GM23338 (cell line): Measurements from ENCODE around the gene ETHE1. TPM values are rescaled to one million over a fixed set of nuclear protein-coding genes. Genes with fewer than 3 reads are reported as not detected.

ENCODE experiments used
- ATAC-seq: fragments of 200-7000 bp; cut with Tn5 transposase; 3 replicates; pipeline ENCODE4 v1.9.1; 2020
- DNase-seq: peaks from one replicate; pipeline ENCODE4 v3.0.0-alpha.2; 2015; ENCODE audit warnings: low spot score
- H2AFZ ChIP-seq: fragments of 200-600 bp; sonication (generic); 2 replicates; pipeline ENCODE4 v1.8.0; 2016; ENCODE audit warnings: antibody characterized with exemption, mild to moderate bottlenecking, moderate library complexity
- H3F3A ChIP-seq: fragments of 200-600 bp; sonication (generic); replicated peaks from 2 replicates; pipeline ENCODE4 v1.8.0; 2017; ENCODE audit warnings: antibody characterized with exemption, mixed run types, low read depth
- H3K27ac ChIP-seq: fragments of 200-600 bp; sonication (generic); 2 replicates; pipeline ENCODE4 v1.6.1; 2016; ENCODE audit warnings: low read depth
- H3K27me3 ChIP-seq: fragments of 200-600 bp; sonication (generic); 2 replicates; pipeline ENCODE4 v1.8.0; 2016; ENCODE audit warnings: mild to moderate bottlenecking, mixed run types, moderate library complexity; ENCODE audit not compliant: insufficient read depth
- H3K36me3 ChIP-seq: fragments of 200-600 bp; sonication (generic); 2 replicates; pipeline ENCODE4 v1.8.0; 2016; ENCODE audit warnings: mild to moderate bottlenecking; ENCODE audit not compliant: insufficient read depth
- H3K4me1 ChIP-seq: fragments of 200-600 bp; sonication (generic); 2 replicates; pipeline ENCODE4 v1.8.0; 2016; ENCODE audit warnings: mild to moderate bottlenecking, moderate library complexity; ENCODE audit not compliant: insufficient read depth
- H3K4me2 ChIP-seq: fragments of 200-600 bp; sonication (generic); 2 replicates; pipeline ENCODE4 v1.7.1; 2017; ENCODE audit warnings: mixed run types
- H3K4me3 ChIP-seq: fragments of 200-600 bp; sonication (generic); 2 replicates; pipeline ENCODE4 v1.6.1; 2016; ENCODE audit warnings: mixed run types
- H3K79me2 ChIP-seq: fragments of 200-600 bp; sonication (generic); replicated peaks from 2 replicates; pipeline ENCODE4 v1.8.0; 2017; ENCODE audit warnings: mild to moderate bottlenecking; ENCODE audit not compliant: insufficient read depth
- H3K9me2 ChIP-seq: fragments of 200-600 bp; sonication (generic); 2 replicates; pipeline ENCODE4 v1.8.0; 2017; ENCODE audit not compliant: insufficient read depth
- H4K20me1 ChIP-seq: fragments of 200-600 bp; sonication (generic); replicated peaks from 2 replicates; pipeline ENCODE4 v1.8.0; 2017; ENCODE audit warnings: mild to moderate bottlenecking; ENCODE audit not compliant: insufficient read depth
- H3K27ac Mint-ChIP-seq: 2 replicates; pipeline ENCODE4 v1.8.0; 2020; ENCODE audit warnings: inconsistent platforms, mild to moderate bottlenecking, moderate library complexity, mixed read lengths
- H3K27me3 Mint-ChIP-seq: 3 replicates; pipeline ENCODE4 v1.8.0; 2022; ENCODE audit warnings: low read depth, mild to moderate bottlenecking, moderate library complexity, mixed read lengths, inconsistent platforms; ENCODE audit not compliant: insufficient read depth, poor library complexity
- H3K36me3 Mint-ChIP-seq: 3 replicates; pipeline ENCODE4 v1.8.0; 2021; ENCODE audit warnings: low read depth, mild to moderate bottlenecking, inconsistent platforms, moderate library complexity, mixed read lengths
- H3K4me1 Mint-ChIP-seq: 3 replicates; pipeline ENCODE4 v1.8.0; 2020; ENCODE audit warnings: mild to moderate bottlenecking, inconsistent platforms, mixed read lengths
- H3K4me3 Mint-ChIP-seq: 3 replicates; pipeline ENCODE4 v1.8.0; 2021; ENCODE audit warnings: moderate library complexity, mild to moderate bottlenecking, inconsistent platforms, mixed read lengths
- H3K9me3 Mint-ChIP-seq: 3 replicates; pipeline ENCODE4 v1.8.0; 2020; ENCODE audit warnings: moderate library complexity, mild to moderate bottlenecking, inconsistent platforms, mixed read lengths
- CREB1 ChIP-seq: fragments of 250-450 bp; sonication (Bioruptor Pico); IDR thresholded peaks from 2 replicates; pipeline ENCODE4 v1.5.0; 2020; ENCODE audit warnings: low read depth, mild to moderate bottlenecking, moderate library complexity
- ETS1 ChIP-seq: IDR thresholded peaks from 2 replicates; pipeline ENCODE4 v1.6.1; 2016; ENCODE audit warnings: antibody characterized with exemption
- EZH2 ChIP-seq: fragments of 200-600 bp; sonication (generic); IDR thresholded peaks from one replicate; pipeline ENCODE4 v1.8.0; 2017; ENCODE audit warnings: antibody characterized with exemption, mild to moderate bottlenecking, low read depth; ENCODE audit not compliant: unreplicated experiment
- JUNB ChIP-seq: IDR thresholded peaks from one replicate; pipeline ENCODE4 v1.6.1; 2016; ENCODE audit warnings: antibody characterized with exemption; ENCODE audit not compliant: unreplicated experiment
- NANOG ChIP-seq: IDR thresholded peaks from 2 replicates; pipeline ENCODE4 v1.6.1; 2016; ENCODE audit warnings: antibody characterized with exemption, borderline replicate concordance
- STAT1 ChIP-seq: IDR thresholded peaks from one replicate; pipeline ENCODE4 v1.6.1; 2016; ENCODE audit warnings: antibody characterized with exemption; ENCODE audit not compliant: unreplicated experiment
- ZNF114 ChIP-seq: fragments of 250-450 bp; sonication (Bioruptor Pico); IDR thresholded peaks from 2 replicates; pipeline ENCODE4 v1.5.0; 2020; ENCODE audit warnings: mild to moderate bottlenecking, moderate library complexity
- ZNF331 ChIP-seq: fragments of 250-450 bp; sonication (Bioruptor Pico); IDR thresholded peaks from 2 replicates; pipeline ENCODE4 v1.5.0; 2020; ENCODE audit warnings: low read depth, mild to moderate bottlenecking, moderate library complexity
- polyA plus RNA-seq: library from polyadenylated mRNA; unstranded; fragments of >200 nt; fragmentation: Nextera tagmentation; extraction: Ambion mirVana; gene quantifications from 2 replicates; pipeline ENCODE4 v1.2.1, GENCODE V29; 2016
- total RNA-seq: library from RNA; depleted of rRNA; stranded (reverse); fragments of >200 nt; shearing (Covaris generic); gene quantifications from 2 replicates; pipeline ENCODE4 v1.2.3, GENCODE V29; 2014
- TF ChIP-seq, protein P1 (sequence below): fragments of 250-450 bp; sonication (Bioruptor Pico); IDR thresholded peaks from 2 replicates; pipeline ENCODE4 v1.5.0; 2020; ENCODE audit warnings: mild to moderate bottlenecking, moderate library complexity
- TF ChIP-seq, protein P2 (sequence below): IDR thresholded peaks from one replicate; pipeline ENCODE4 v1.6.1; 2018; ENCODE audit warnings: antibody characterized with exemption; ENCODE audit not compliant: unreplicated experiment
- TF ChIP-seq, protein P3 (sequence below), 2 experiments: fragments of 200-600 bp in 1 of 2; sonication (generic) in 1 of 2; conservative IDR thresholded peaks; 2 replicates each; pipeline versions ENCODE4 v1.5.1 to v1.6.1; 2016 to 2017; ENCODE audit warnings: antibody characterized with exemption in 2 of 2, low read depth in 2 of 2, mild to moderate bottlenecking in 2 of 2, moderate library complexity in 1 of 2

ETHE1 gene
- total and polyA plus RNA-seq, 2 experiments from 2014 or later: 11.1 to 25.5 TPM

DNA sequence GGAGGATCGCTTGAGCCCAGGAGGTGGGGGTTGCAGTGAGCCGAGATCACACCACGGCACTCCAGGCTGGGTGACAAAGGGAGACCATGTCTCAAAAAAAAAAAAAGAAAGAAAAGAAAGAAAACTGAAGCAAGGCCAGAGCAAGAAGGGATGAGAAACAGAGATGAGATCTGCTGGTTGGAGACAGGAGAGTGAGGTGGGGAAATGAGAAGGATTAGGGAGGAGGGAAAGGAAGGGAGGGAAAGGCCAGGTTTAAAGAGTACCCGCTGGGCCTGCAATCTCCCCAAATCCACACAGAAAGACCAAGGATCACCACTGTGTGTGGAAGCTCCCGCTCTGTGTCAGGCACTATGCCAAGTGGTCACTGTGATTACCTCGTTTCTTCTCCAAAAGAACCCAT lies 45.3 kb downstream of the ETHE1 start:
- 0 out of 2 replicates have a peak, but pooled peaks cover under 1% of the 10 kb centered on the region for H3K4me1 ChIP-seq
- TF ChIP-seq, protein P1, sequence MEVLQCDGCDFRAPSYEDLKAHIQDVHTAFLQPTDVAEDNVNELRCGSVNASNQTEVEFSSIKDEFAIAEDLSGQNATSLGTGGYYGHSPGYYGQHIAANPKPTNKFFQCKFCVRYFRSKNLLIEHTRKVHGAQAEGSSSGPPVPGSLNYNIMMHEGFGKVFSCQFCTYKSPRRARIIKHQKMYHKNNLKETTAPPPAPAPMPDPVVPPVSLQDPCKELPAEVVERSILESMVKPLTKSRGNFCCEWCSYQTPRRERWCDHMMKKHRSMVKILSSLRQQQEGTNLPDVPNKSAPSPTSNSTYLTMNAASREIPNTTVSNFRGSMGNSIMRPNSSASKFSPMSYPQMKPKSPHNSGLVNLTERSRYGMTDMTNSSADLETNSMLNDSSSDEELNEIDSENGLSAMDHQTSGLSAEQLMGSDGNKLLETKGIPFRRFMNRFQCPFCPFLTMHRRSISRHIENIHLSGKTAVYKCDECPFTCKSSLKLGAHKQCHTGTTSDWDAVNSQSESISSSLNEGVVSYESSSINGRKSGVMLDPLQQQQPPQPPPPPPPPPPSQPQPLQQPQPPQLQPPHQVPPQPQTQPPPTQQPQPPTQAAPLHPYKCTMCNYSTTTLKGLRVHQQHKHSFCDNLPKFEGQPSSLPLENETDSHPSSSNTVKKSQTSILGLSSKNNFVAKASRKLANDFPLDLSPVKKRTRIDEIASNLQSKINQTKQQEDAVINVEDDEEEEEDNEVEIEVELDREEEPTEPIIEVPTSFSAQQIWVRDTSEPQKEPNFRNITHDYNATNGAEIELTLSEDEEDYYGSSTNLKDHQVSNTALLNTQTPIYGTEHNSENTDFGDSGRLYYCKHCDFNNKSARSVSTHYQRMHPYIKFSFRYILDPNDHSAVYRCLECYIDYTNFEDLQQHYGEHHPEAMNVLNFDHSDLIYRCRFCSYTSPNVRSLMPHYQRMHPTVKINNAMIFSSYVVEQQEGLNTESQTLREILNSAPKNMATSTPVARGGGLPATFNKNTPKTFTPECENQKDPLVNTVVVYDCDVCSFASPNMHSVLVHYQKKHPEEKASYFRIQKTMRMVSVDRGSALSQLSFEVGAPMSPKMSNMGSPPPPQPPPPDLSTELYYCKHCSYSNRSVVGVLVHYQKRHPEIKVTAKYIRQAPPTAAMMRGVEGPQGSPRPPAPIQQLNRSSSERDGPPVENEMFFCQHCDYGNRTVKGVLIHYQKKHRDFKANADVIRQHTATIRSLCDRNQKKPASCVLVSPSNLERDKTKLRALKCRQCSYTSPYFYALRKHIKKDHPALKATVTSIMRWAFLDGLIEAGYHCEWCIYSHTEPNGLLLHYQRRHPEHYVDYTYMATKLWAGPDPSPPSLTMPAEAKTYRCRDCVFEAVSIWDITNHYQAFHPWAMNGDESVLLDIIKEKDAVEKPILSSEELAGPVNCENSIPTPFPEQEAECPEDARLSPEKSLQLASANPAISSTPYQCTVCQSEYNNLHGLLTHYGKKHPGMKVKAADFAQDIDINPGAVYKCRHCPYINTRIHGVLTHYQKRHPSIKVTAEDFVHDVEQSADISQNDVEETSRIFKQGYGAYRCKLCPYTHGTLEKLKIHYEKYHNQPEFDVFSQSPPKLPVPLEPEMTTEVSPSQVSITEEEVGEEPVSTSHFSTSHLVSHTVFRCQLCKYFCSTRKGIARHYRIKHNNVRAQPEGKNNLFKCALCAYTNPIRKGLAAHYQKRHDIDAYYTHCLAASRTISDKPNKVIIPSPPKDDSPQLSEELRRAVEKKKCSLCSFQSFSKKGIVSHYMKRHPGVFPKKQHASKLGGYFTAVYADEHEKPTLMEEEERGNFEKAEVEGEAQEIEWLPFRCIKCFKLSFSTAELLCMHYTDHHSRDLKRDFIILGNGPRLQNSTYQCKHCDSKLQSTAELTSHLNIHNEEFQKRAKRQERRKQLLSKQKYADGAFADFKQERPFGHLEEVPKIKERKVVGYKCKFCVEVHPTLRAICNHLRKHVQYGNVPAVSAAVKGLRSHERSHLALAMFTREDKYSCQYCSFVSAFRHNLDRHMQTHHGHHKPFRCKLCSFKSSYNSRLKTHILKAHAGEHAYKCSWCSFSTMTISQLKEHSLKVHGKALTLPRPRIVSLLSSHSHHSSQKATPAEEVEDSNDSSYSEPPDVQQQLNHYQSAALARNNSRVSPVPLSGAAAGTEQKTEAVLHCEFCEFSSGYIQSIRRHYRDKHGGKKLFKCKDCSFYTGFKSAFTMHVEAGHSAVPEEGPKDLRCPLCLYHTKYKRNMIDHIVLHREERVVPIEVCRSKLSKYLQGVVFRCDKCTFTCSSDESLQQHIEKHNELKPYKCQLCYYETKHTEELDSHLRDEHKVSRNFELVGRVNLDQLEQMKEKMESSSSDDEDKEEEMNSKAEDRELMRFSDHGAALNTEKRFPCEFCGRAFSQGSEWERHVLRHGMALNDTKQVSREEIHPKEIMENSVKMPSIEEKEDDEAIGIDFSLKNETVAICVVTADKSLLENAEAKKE (CRISPR knock-in tag): no peak
- TF ChIP-seq ETS1 (no peak), STAT1 (no peak), ZNF114 (no peak), ZNF331 (CRISPR knock-in tag) (no peak), NANOG (no peak), EZH2 (no peak), JUNB (no peak), CREB1 (CRISPR knock-in tag) (no peak)
- TF ChIP-seq, protein P2, sequence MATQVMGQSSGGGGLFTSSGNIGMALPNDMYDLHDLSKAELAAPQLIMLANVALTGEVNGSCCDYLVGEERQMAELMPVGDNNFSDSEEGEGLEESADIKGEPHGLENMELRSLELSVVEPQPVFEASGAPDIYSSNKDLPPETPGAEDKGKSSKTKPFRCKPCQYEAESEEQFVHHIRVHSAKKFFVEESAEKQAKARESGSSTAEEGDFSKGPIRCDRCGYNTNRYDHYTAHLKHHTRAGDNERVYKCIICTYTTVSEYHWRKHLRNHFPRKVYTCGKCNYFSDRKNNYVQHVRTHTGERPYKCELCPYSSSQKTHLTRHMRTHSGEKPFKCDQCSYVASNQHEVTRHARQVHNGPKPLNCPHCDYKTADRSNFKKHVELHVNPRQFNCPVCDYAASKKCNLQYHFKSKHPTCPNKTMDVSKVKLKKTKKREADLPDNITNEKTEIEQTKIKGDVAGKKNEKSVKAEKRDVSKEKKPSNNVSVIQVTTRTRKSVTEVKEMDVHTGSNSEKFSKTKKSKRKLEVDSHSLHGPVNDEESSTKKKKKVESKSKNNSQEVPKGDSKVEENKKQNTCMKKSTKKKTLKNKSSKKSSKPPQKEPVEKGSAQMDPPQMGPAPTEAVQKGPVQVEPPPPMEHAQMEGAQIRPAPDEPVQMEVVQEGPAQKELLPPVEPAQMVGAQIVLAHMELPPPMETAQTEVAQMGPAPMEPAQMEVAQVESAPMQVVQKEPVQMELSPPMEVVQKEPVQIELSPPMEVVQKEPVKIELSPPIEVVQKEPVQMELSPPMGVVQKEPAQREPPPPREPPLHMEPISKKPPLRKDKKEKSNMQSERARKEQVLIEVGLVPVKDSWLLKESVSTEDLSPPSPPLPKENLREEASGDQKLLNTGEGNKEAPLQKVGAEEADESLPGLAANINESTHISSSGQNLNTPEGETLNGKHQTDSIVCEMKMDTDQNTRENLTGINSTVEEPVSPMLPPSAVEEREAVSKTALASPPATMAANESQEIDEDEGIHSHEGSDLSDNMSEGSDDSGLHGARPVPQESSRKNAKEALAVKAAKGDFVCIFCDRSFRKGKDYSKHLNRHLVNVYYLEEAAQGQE: no peak
- TF ChIP-seq, protein P3, sequence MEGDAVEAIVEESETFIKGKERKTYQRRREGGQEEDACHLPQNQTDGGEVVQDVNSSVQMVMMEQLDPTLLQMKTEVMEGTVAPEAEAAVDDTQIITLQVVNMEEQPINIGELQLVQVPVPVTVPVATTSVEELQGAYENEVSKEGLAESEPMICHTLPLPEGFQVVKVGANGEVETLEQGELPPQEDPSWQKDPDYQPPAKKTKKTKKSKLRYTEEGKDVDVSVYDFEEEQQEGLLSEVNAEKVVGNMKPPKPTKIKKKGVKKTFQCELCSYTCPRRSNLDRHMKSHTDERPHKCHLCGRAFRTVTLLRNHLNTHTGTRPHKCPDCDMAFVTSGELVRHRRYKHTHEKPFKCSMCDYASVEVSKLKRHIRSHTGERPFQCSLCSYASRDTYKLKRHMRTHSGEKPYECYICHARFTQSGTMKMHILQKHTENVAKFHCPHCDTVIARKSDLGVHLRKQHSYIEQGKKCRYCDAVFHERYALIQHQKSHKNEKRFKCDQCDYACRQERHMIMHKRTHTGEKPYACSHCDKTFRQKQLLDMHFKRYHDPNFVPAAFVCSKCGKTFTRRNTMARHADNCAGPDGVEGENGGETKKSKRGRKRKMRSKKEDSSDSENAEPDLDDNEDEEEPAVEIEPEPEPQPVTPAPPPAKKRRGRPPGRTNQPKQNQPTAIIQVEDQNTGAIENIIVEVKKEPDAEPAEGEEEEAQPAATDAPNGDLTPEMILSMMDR (conservative IDR thresholded peaks at IDR 0.05; ENCODE audit: low read depth in 2 of 2): no peak
- H3K9me3 Mint-ChIP-seq: no peaks in the 10 kb centered on the region
- H3K4me2 ChIP-seq: no peak overlapping the region
- no peak overlapping the region for H3K4me3 ChIP-seq
- no peak overlapping the region for H3K27ac Mint-ChIP-seq
- DNase-seq (no peak), ATAC-seq (no peak)
- no peaks in the 10 kb centered on the region for H3F3A ChIP-seq
- H3K27me3 Mint-ChIP-seq: peaks cover 3% of the 10 kb centered on the region
- H3K27me3 ChIP-seq: no peaks in the 10 kb centered on the region
- no peaks in the 10 kb centered on the region for H4K20me1 ChIP-seq
- H3K27ac ChIP-seq: no peak overlapping the region
- H3K36me3 Mint-ChIP-seq: no peaks in the 10 kb centered on the region
- H3K4me3 Mint-ChIP-seq: no peak overlapping the region
- H3K4me1 Mint-ChIP-seq: no peaks in the 10 kb centered on the region
- H3K9me2 ChIP-seq: no peaks in the 10 kb centered on the region
- no peak overlapping the region for H2AFZ ChIP-seq
- no peaks in the 10 kb centered on the region for H3K79me2 ChIP-seq
- no peaks in the 10 kb centered on the region for H3K36me3 ChIP-seq
